Sigmoid colon (tissue), 7 donors: ENCODE measurements around the gene SUPT3H. TPM values are rescaled to one million over a fixed set of nuclear protein-coding genes. Genes with fewer than 3 reads are reported as not detected.
"Not testable (repeated sequence)": the region's sequence is repeated elsewhere in the genome, so short reads cannot be mapped to it uniquely, and the experiment has no call there.

Experiments used
- DNase-seq: peaks from one replicate; pipeline ENCODE4 v3.0.0-alpha.2; 2019
- H3K27ac ChIP-seq, 4 donors: fragments of 200-600 bp; sonication (generic); one replicate each; pipeline ENCODE4 v1.5.1; 2016 to 2019; ENCODE audit warnings: mild to moderate bottlenecking in 1 of 4
- H3K27me3 ChIP-seq, 3 donors: fragments of 200-600 bp; sonication (generic); one replicate each; pipeline ENCODE4 v1.5.1; 2019; ENCODE audit warnings: mild to moderate bottlenecking in 1 of 3
- H3K36me3 ChIP-seq, 4 donors: fragments of 200-600 bp; sonication (generic); one replicate each; pipeline ENCODE4 v1.5.1; 2016 to 2019
- H3K4me1 ChIP-seq, 4 donors: fragments of 200-600 bp; sonication (generic); one replicate each; pipeline ENCODE4 v1.5.1; 2017 to 2019
- H3K4me3 ChIP-seq, 4 donors: fragments of 200-600 bp; sonication (generic); one replicate each; pipeline ENCODE4 v1.5.1; 2017 to 2019; ENCODE audit warnings: mild to moderate bottlenecking in 2 of 4, moderate library complexity in 1 of 4
- H3K9me3 ChIP-seq, 4 donors: fragments of 200-600 bp in 3 of 4; sonication (generic) in 3 of 4; one replicate each; pipeline versions ENCODE4 v1.5.1 to v1.6.1; 2013 to 2019
- CTCF ChIP-seq, 4 experiments: fragments of 450-650 bp in 3 of 4; fragments of 200-600 bp in 1 of 4; IDR thresholded peaks; one replicate each; pipeline ENCODE4 v1.5.1; 2016 to 2019; ENCODE audit warnings: antibody characterized with exemption in 4 of 4, mild to moderate bottlenecking in 3 of 4, moderate library complexity in 2 of 4
- EP300 ChIP-seq, 4 donors: sonication (generic); formaldehyde crosslinking; IDR thresholded peaks; one replicate each; pipeline ENCODE4 v1.6.1; 2017; ENCODE audit warnings: antibody characterized with exemption in 4 of 4
- POLR2A ChIP-seq, 2 donors: fragments of 450-650 bp; IDR thresholded peaks; one replicate each; pipeline ENCODE4 v1.6.1; 2016; ENCODE audit warnings: antibody characterized with exemption in 2 of 2, mild to moderate bottlenecking in 2 of 2, moderate library complexity in 2 of 2
- POLR2AphosphoS5 ChIP-seq, 4 donors: sonication (generic); formaldehyde crosslinking; IDR thresholded peaks; one replicate each; pipeline ENCODE4 v1.6.1; 2017; ENCODE audit warnings: antibody characterized with exemption in 4 of 4
- WGBS, 2 donors: extraction: QIAGEN DNeasy Blood & Tissue Kit; methylation state at CpG; one replicate each; pipeline ENCODE4 v1.1.7; 2013; 5-methylcytosine and 5-hydroxymethylcytosine counted together
- intact Hi-C: fragments of 100-400 bp; cut with DNase I; formaldehyde crosslinking; loops from one replicate; pipeline ENCODE4 v1.15.1; 2023
- polyA plus RNA-seq, 3 donors: library from polyadenylated mRNA; stranded (reverse); fragments of 200-250 nt; gene quantifications; one replicate each; pipeline ENCODE4 v1.2.3, GENCODE V29; 2013
- total RNA-seq, 4 donors: library from RNA; depleted of rRNA; stranded (reverse); fragments of >200 nt; gene quantifications; one replicate each; pipeline ENCODE4 v1.1.0, GENCODE V29; 2016
- donor health status: healthy with polysubstance abuse.
- donor health status: Bipolar disorder and iron deficiency.
- donor health status: healthy.

The SUPT3H gene
- total and polyA plus RNA-seq, 7 donors, result 1.6 to 18.2 (median 10.6) TPM

- WGBS, 2 donors, result 72 to 84% methylated on average over 6 of the region's 6 CpGs
These were observed 458.9 kb downstream of the SUPT3H start for GRCh38 chr6:44918671-44919296.

GRCh38 chr6:44917430-44917829 lies 460.3 kb downstream of the SUPT3H start:
- 92 to 95% methylated on average over 2 of the region's 2 CpGs for WGBS, 2 donors
- intact Hi-C loops, result no loop called here
- DNase-seq, result no peak
- no peak overlapping the region for H3K27ac ChIP-seq
- TF ChIP-seq CTCF (IDR thresholded peaks at IDR 0.05) (no peak), EP300 (IDR thresholded peaks at IDR 0.05) (no peak), POLR2A (IDR thresholded peaks at IDR 0.05) (no peak), POLR2AphosphoS5 (IDR thresholded peaks at IDR 0.05) (no peak)
- no peaks in the 10 kb centered on the region for H3K36me3 ChIP-seq
- H3K4me3 ChIP-seq, result no peak overlapping the region
- no peaks in the 10 kb centered on the region for H3K9me3 ChIP-seq
- H3K27me3 ChIP-seq, result no peaks in the 10 kb centered on the region
- H3K4me1 ChIP-seq, result no peaks in the 10 kb centered on the region

More at GRCh38 chr6:44918671-44919296, 458.9 kb downstream of the SUPT3H start:
- Histone ChIP-seq H3K9me3 (no peaks in the 10 kb centered on the region), H3K36me3 (no peaks in the 10 kb centered on the region), H3K4me3 (no peak overlapping the region), H3K27me3 (no peaks in the 10 kb centered on the region), H3K4me1 (no peaks in the 10 kb centered on the region), H3K27ac (no peak overlapping the region)
- TF ChIP-seq POLR2A (IDR thresholded peaks at IDR 0.05) (no peak), POLR2AphosphoS5 (IDR thresholded peaks at IDR 0.05) (no peak), CTCF (IDR thresholded peaks at IDR 0.05) (no peak), EP300 (IDR thresholded peaks at IDR 0.05) (no peak)
- intact Hi-C loops, result no loop called here
- no peak for DNase-seq

- 94 to 96% methylated on average over 2 of the region's 2 CpGs for WGBS, 2 donors
- intact Hi-C loops, result no loop called here
- DNase-seq, result no peak
- no peaks in the 10 kb centered on the region for H3K36me3 ChIP-seq
- H3K9me3 ChIP-seq, result no peaks in the 10 kb centered on the region
- H3K27me3 ChIP-seq, result no peaks in the 10 kb centered on the region
- TF ChIP-seq EP300 (IDR thresholded peaks at IDR 0.05) (no peak), CTCF (IDR thresholded peaks at IDR 0.05) (no peak), POLR2AphosphoS5 (IDR thresholded peaks at IDR 0.05) (no peak), POLR2A (IDR thresholded peaks at IDR 0.05) (no peak)
- H3K27ac ChIP-seq, result no peak overlapping the region
- H3K4me3 ChIP-seq, result no peak overlapping the region
- H3K4me1 ChIP-seq, result no peaks in the 10 kb centered on the region
These were observed 462.6 kb downstream of the SUPT3H start for GRCh38 chr6:44915111-44915510.

GRCh38 chr6:44914141-44914540 lies 463.6 kb downstream of the SUPT3H start:
- Histone ChIP-seq H3K4me1 (no peaks in the 10 kb centered on the region), H3K27me3 (no peaks in the 10 kb centered on the region), H3K36me3 (no peaks in the 10 kb centered on the region), H3K4me3 (no peak overlapping the region), H3K9me3 (no peaks in the 10 kb centered on the region), H3K27ac (no peak overlapping the region)
- no peak for TF ChIP-seq POLR2AphosphoS5 (IDR thresholded peaks at IDR 0.05)
- no peak for TF ChIP-seq CTCF (IDR thresholded peaks at IDR 0.05)
- no peak for TF ChIP-seq EP300 (IDR thresholded peaks at IDR 0.05)
- TF ChIP-seq POLR2A (IDR thresholded peaks at IDR 0.05), result no peak
- no peak for DNase-seq
- intact Hi-C loops, result no loop called here

GRCh38 chr6:44906761-44907160 lies 471.0 kb downstream of the SUPT3H start:
- H3K9me3 ChIP-seq, result no peaks in the 10 kb centered on the region
- H3K4me1 ChIP-seq, result no peaks in the 10 kb centered on the region
- no peaks in the 10 kb centered on the region for H3K27me3 ChIP-seq
- WGBS, 2 donors, result 90 to 94% methylated on average over 2 of the region's 2 CpGs
- no peak for DNase-seq
- H3K36me3 ChIP-seq, result no peaks in the 10 kb centered on the region
- no peak overlapping the region for H3K4me3 ChIP-seq
- no peak overlapping the region for H3K27ac ChIP-seq
- intact Hi-C loops, result no loop called here
- no peak for TF ChIP-seq CTCF (IDR thresholded peaks at IDR 0.05)
- no peak for TF ChIP-seq POLR2A (IDR thresholded peaks at IDR 0.05)
- TF ChIP-seq EP300 (IDR thresholded peaks at IDR 0.05), result no peak
- no peak for TF ChIP-seq POLR2AphosphoS5 (IDR thresholded peaks at IDR 0.05)

GRCh38 chr6:44900358-44900757 lies 477.4 kb downstream of the SUPT3H start:
- intact Hi-C loops, H3K9me3 ChIP-seq: not testable (repeated sequence)
- 85 to 93% methylated on average over 11 of the region's 11 CpGs for WGBS, 2 donors

More at GRCh38 chr6:44900358-44900757, 477.4 kb downstream of the SUPT3H start:
- DNase-seq, H3K27me3 ChIP-seq, H3K4me1 ChIP-seq, H3K36me3 ChIP-seq, H3K27ac ChIP-seq, H3K4me3 ChIP-seq: not testable (repeated sequence)
